Activated naive CD4-positive, alpha-beta T cell treated with anti-CD3 and anti-CD28 coated beads, Interleukin-2, amount 50 U/mL, for 72 hours (primary cell): ENCODE data around the gene PCBD1. TPM values are rescaled to one million over a fixed set of nuclear protein-coding genes. Genes with fewer than 3 reads are reported as not detected.

Experiments used
- ATAC-seq, 2 donors: fragments of 150-1000 bp; cut with Tn5 transposase; 2 replicates each; pipeline ENCODE4 v1.10.0; 2021; ENCODE audit warnings: mild to moderate bottlenecking in 2 of 2, moderate library complexity in 2 of 2
- DNase-seq, 2 donors: peaks; one replicate each; pipeline ENCODE4 v3.0.0; 2021 to 2022; ENCODE audit warnings: low spot score in 2 of 2
- H3K27ac Mint-ChIP-seq, 2 donors: one replicate each; pipeline ENCODE4 v1.8.0; 2022; ENCODE audit warnings: mild to moderate bottlenecking in 2 of 2, mixed read lengths in 2 of 2
- H3K36me3 Mint-ChIP-seq, 2 donors: one replicate each; pipeline ENCODE4 v1.8.0; 2022; ENCODE audit warnings: mixed read lengths in 2 of 2
- H3K9me3 Mint-ChIP-seq, 2 donors: one replicate each; pipeline ENCODE4 v1.8.0; 2022; ENCODE audit warnings: mixed read lengths in 2 of 2
- total RNA-seq, 2 donors: library from RNA; stranded (reverse); gene quantifications; one replicate each; pipeline ENCODE4 v1.2.3, GENCODE V29; 2022

The PCBD1 gene
- total RNA-seq, 2 donors from 2014 or later: 22.3 to 52.5 TPM

DNA sequence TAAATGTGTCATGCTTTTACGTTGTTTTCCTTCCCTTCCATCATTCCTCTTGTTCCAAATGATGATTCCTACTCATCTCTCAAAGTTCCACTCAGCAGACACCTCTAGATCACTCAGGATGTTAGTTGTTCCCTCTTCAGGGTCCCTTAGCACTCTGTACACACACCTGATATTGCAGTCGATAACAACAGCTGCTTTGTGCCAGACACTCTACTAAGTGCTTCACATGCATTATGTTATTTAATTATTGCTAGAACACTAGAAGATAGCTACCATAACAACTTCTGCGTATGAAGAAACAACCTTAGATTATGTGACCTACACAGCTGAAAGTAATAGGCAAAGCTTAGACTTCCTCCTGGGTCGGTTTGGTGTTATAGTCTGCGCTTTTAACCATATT is 29.6 kb downstream of the PCBD1 start:
- Mint-ChIP-seq H3K9me3 (no peaks in the 10 kb centered on the region), H3K27ac (no peak overlapping the region), H3K36me3 (peaks cover 13 to 21% of the 10 kb centered on the region in 2 donors)
- no peak for DNase-seq
- no peak for ATAC-seq

DNA sequence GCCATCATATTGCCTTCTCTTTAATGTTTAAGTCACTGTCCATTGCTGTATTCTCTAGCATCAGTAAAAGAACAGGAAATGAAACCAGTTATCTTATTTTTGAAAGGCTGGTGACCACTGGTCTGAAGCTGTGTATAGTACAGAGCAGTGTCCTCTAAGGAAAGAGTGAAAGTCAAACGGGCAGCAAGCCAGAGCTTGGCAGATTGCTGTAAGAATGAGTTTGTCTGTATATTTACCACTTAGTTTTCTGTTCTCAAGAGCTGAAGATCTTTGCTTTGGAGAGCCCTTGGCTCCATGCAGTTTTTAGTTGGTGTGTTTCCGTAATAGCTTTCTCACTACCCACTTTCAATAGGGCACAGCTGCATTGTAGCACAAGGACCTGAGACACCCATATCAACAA is 31.9 kb downstream of the PCBD1 start:
- Mint-ChIP-seq H3K9me3 (no peaks in the 10 kb centered on the region), H3K36me3 (peaks cover 6 to 16% of the 10 kb centered on the region in 2 donors), H3K27ac (no peak overlapping the region)
- ATAC-seq (no peak), DNase-seq (no peak)

DNA sequence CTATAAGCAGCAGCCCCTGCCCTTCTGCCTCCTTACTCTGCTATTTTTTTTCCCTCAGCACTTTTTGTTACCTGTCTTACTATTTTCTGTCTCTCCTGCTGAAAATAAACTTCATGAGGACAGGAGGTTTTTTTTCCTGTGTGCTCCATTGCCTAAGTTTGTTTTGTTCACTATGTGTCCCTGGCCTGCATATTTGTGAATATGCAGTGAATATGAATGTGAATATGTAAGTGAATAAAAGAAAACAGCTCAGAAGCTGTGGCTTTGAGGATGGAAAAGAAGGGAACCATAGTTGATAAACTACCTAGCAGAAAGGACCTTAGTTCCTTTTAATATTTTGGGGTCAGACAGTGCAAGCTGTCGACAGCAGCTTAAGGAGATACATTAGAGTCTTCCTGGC is 34.9 kb downstream of the PCBD1 start:
- Mint-ChIP-seq H3K36me3 (peaks cover 8 to 10% of the 10 kb centered on the region in 2 donors), H3K27ac (no peak overlapping the region), H3K9me3 (no peaks in the 10 kb centered on the region)
- ATAC-seq (no peak), DNase-seq (no peak)

DNA sequence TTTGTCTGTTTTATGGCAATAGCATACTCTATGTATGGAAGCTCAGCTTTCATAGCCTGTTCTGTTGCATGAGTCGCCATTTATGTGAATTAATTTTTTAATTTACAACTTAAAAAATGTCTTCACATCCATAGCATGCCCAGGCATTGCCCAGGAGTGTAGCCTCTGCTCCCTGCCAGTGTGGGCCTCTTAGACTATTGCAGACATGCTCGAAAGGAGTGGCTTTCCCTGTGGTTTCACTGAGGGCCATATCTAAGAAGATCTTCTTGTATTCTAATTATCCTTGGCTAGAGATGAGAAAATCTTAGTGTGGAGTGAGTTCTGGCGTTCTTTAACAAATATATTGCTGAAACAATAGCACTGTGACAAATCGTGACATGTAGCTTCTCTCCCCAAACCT is 35.3 kb downstream of the PCBD1 start:
- Mint-ChIP-seq H3K36me3 (peaks cover 8 to 10% of the 10 kb centered on the region in 2 donors), H3K9me3 (no peaks in the 10 kb centered on the region), H3K27ac (no peak overlapping the region)
- DNase-seq (no peak), ATAC-seq (no peak)

DNA sequence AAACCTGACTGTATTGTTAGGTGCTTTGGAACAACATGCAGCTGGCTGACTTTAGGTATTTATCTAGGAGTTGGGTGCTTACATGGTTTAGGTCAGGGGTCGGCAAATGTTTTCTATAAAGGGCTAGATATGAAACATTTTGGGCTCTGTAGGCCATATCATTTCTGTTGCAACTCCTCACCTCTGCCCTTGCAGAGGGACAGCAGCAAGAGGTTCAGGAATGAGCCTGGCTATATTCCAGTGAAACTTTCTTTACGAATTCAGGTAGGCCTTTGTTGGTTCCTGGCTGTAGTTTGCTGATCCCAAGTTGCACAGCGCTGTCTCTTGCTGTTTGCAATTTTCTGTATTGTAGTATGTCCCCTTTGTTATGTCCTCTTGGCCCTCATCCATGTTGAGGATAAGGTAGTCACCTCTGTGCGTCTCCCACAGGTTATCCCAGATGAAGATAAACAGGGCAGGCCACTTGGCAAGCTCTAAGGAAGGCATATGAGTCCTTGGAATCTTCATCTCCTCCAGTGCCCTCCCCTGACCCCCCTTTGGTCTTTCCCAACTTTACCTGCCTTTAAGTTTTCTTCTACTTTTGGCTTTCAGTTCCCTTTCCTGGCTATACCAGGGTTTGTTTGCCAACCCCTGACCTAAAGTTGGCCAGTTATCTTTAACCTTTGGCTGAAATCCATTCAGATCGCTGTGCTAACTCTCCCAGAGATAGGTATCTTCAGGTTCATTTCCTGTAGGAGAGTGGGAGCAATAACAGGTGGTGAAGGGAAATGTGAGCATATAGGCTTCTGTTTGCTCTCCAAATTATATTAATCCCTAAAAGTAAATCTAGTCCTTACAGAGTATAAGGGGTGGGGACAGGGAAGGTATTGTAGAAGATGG is 36.5 kb downstream of the PCBD1 start:
- Mint-ChIP-seq H3K36me3 (peaks cover 8 to 10% of the 10 kb centered on the region in 2 donors), H3K9me3 (no peaks in the 10 kb centered on the region), H3K27ac (peak overlapping the region in 1 of 2 donors; percentile 61)
- ATAC-seq: no peak
- no peak for DNase-seq

DNA sequence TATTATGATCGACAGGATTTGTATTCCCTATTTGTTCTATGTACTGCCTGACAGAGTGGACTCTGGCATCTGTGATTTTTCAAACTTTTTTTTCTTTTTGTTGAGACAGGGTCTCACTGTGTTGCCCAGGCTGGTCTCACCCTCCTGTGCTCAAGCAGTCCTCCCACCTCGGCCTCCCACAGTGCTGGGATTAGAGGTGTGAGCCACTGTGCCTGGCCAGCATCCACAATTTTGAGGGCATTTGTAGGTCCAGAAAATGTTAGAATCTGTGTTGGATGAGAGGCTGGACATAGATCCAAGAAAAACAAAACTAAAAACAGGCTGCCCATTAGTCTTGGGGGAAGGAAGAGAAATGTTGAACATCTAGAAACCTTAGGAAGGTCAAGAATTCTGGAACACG is 38.3 kb downstream of the PCBD1 start:
- no peak for ATAC-seq
- DNase-seq: no peak
- H3K9me3 Mint-ChIP-seq: no peaks in the 10 kb centered on the region
- no peak overlapping the region for H3K27ac Mint-ChIP-seq
- H3K36me3 Mint-ChIP-seq: peaks cover 8 to 10% of the 10 kb centered on the region in 2 donors

DNA sequence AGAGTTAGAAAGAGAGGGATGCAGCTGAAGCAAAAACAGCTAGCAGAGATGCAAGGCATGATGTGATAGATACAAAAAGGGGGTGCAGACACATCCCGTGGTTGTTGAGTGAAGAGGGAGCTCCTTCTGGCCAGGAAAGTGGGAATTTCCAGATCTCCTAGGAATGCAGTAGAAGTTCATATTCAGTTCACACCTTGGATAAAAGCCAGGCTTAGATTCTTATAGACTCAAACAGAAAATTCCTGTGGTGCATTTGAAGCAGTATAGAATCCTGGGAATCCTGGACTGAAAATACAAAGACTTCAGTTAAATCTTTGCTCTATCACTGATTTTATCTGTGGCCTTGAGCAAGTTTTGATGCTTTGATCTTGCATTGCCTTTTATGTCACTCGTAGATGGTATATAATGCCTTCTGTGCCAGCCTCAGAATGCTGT is 38.8 kb downstream of the PCBD1 start:
- peaks cover 8 to 10% of the 10 kb centered on the region in 2 donors for H3K36me3 Mint-ChIP-seq

DNA sequence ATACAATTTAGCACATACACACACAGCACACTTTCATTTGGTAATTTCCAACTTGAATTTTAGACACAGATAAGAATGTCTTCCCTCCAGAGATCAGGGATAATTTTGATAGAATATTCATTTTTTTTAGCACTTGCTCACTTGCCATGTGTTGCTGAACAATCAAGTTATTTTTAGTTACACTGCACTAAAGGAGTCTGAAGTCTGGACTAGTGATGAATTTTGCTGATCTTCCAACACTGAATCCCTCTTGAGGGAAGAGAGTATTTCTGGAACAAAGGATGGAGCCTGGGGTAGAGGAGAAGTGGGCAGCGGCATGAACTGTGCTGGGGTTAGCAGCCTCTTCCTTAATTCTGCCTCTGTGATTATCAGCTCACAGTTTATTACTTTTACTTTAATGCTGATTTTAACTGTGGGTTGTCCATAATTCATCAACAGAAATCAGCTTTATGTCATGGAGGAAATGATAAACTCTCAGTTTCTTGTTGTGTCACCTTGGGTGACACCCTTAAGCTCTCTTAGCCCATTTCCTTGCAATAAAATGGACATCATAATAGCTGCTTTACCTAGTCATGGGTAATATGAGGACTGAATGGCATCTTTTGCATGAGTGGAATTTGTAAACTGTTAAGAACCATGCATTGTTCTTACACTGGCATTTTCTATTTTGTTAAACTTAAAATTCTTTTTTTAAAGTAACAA is 40.6 kb downstream of the PCBD1 start:
- ATAC-seq: peak; percentile 83 to 85
- H3K27ac Mint-ChIP-seq: peak overlapping the region; percentile 2 to 9
- no peaks in the 10 kb centered on the region for H3K9me3 Mint-ChIP-seq
- peaks cover 8 to 10% of the 10 kb centered on the region in 2 donors for H3K36me3 Mint-ChIP-seq
- DNase-seq: no peak

More for the DNA sequence above, 38.8 kb downstream of the PCBD1 start:
- ATAC-seq (no peak), DNase-seq (no peak)
- no peak overlapping the region for H3K27ac Mint-ChIP-seq
- H3K9me3 Mint-ChIP-seq: no peaks in the 10 kb centered on the region

DNA sequence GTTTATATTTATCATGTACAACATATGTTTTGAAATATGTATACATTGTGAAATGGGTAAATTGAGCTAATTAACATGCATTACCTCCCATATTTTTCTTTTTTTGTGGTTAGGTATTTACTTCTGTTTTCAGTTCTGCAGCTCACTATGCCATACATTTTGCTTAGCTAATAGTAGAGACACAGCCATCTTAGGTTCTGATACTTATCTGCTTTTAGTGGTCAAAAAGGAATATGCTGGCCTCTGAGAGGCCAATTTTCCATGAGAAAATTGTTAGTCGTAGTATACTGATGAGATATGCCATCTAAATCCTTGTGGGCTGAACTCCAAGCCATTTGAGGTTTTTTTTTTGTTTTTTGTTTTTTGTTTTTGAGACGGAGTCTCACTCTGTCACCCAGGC is 41.6 kb downstream of the PCBD1 start:
- H3K36me3 Mint-ChIP-seq: peaks cover 13 to 15% of the 10 kb centered on the region in 2 donors

DNA sequence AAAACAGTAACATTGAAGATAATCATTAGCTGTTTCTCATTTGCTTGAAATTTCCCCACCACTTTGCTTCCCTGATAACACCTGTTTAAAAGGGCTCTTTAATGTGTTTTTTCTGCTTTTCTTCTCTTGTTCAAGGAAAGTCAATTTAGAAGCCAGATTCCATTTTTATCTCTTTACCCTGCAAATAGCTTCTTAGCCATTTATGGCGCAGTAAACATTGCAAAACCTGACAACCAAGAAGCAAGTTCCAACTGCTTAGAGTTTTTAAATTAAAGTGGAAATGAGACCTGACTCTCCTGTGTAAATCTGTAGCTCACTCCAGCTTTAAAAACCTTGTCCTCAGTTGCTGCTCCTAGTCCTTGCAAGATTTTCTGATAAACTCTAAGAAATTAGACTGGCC is 42.5 kb downstream of the PCBD1 start:
- ATAC-seq (no peak), DNase-seq (no peak)
- no peak overlapping the region for H3K27ac Mint-ChIP-seq
- no peaks in the 10 kb centered on the region for H3K9me3 Mint-ChIP-seq
- H3K36me3 Mint-ChIP-seq: peaks cover 15 to 19% of the 10 kb centered on the region in 2 donors

More for the DNA sequence above, 41.6 kb downstream of the PCBD1 start:
- H3K9me3 Mint-ChIP-seq: no peaks in the 10 kb centered on the region
- no peak for DNase-seq
- H3K27ac Mint-ChIP-seq: no peak overlapping the region
- no peak for ATAC-seq

DNA sequence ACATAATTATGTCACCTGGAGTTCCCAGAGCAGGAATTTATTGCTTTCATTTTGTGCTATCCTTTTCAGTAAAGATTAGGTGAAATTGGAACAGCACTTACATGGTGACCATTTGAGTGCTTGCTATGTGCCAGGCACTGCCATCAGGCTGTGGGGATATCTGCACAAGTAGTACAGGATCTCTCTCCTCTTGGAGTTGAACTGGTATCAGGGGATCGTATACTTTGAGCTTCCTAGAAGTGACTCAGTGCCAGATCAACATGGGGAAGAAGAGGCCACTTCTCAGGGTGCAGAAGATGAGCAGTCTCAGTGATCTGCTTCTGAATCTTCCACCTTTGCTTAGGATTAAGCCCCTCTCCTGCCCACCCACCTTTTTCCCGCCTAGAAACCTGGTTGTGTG is 43.1 kb downstream of the PCBD1 start:
- peak in 1 of 2 donors; percentile 16 for ATAC-seq
- DNase-seq: no peak
- Mint-ChIP-seq H3K27ac (peak overlapping the region in 1 of 2 donors; percentile 25), H3K9me3 (no peaks in the 10 kb centered on the region), H3K36me3 (peaks cover 17 to 21% of the 10 kb centered on the region in 2 donors)

DNA sequence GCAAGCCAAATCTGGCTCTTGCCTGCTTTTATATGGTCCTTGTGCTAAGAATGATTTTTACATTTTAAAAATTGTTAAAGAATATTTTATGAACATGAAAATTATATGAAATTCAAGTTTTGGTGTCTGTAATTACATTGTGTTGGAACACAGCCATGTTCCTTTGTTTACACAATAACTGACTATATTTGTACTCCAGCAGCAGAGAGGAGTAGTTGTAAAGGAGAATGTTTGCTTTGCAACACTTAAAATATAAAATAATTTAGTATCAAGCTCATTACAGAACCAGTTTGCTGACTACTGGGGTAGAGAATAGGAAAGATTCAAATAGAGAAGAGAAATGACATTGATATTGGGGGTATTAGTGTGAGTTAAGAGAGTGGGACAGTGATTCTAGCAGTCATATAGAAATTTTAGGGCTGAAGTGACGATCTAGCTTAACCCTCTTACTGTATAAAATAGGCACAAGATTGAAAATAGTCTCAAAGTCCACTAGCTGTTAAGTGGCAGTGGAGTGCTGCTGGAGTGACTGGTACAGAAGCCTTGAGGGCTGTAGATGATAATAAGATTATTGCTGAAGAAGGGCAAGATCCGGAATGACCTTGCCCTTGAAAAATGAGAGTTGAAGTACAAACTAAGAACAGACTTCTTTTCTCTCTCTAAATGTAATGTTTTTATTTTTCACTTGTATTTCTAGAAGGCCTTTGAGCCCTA is 44.4 kb downstream of the PCBD1 start:
- Mint-ChIP-seq H3K9me3 (no peaks in the 10 kb centered on the region), H3K27ac (no peak overlapping the region), H3K36me3 (peaks cover 13 to 24% of the 10 kb centered on the region in 2 donors)
- DNase-seq (no peak), ATAC-seq (no peak)

DNA sequence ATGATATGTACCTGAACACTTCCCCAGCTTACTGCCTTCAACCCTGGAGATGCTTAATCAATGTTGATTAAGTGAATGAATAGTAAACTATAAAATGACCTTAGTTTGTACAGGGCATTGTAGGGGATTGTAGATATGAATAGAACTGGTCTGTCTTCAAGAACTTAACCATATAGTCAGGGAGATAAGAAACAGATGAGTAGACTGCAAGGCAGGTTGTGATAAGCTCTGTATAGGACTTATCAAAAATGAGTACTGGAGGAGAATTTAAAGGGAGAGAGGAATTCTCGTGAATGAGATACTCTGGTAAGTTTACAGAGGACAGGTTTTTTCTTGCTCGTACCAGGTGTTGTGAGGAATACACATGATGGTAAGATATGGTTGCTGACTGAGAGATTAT is 45.0 kb downstream of the PCBD1 start:
- DNase-seq: no peak
- Mint-ChIP-seq H3K9me3 (no peaks in the 10 kb centered on the region), H3K27ac (no peak overlapping the region), H3K36me3 (peaks cover 13 to 22% of the 10 kb centered on the region in 2 donors)
- no peak for ATAC-seq

DNA sequence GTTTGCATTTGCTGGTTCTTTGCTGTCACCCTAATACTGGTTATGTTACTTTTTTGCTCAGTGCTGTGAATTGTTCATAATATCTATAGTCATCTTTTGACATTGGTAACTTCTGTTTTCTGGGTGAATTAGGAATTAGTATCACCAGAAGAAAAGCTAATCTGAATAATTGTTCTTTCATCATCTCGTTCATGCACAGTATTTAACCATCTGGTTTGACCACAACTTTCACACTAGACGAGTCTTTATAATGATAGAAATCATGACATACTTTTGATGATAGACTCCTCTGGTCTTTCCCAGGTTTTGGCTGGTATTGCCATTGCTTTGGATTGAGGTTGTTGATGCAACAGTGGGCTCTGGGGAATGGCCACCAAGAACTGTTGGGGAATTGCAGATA is 47.5 kb downstream of the PCBD1 start:
- ATAC-seq (peak; percentile 36 to 69), DNase-seq (no peak)
- Mint-ChIP-seq H3K27ac (peak overlapping the region in 1 of 2 donors; percentile 69), H3K36me3 (peaks cover 25 to 43% of the 10 kb centered on the region in 2 donors), H3K9me3 (no peaks in the 10 kb centered on the region)

DNA sequence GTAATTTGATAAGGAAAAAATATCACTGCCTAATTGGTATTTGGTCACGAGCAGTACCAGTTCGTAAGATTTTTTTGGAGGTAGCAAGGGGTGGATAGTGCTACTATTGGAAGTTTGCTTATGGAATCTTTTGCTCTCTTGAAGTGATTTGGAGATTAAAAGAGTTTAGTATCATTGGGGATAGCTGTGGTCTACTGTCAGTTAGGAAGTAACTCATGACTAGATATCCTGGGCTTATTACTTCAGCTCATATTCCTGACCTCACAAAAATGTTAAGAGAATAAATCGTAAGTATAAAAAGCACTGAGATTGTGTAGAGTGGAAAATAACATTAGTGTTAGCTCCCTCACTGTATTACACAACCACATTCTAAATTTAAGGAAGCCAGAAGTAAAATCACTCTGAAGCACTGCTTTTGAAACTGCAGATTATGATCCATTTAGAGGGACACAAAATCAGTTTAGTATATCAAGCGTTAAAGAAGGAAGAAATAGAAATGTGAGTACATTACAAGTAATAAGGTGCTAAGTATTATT is 50.0 kb downstream of the PCBD1 start:
- ATAC-seq (no peak), DNase-seq (no peak)
- Mint-ChIP-seq H3K9me3 (no peaks in the 10 kb centered on the region), H3K27ac (no peak overlapping the region), H3K36me3 (peaks cover 40 to 54% of the 10 kb centered on the region in 2 donors)

DNA sequence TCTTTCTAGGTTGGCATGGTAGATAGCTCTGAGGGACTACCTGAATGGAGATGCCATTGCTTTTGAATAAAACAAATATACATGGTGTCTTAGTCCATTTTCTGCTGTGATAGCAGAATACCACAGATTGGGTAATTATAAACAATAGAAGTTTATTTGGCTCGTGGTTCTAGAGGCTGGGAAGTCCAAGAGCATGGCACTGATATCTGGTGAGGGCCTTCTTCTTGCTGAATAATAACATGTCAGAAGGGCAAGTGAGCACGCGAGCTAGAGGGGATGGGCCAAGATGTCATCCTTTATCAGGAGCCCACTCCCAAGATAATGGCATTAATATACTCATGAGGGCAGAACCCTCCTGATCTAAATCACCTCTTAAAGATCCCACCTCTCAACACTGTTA is 50.7 kb downstream of the PCBD1 start:
- Mint-ChIP-seq H3K27ac (no peak overlapping the region), H3K36me3 (peaks cover 40 to 54% of the 10 kb centered on the region in 2 donors), H3K9me3 (no peaks in the 10 kb centered on the region)
- ATAC-seq: no peak
- DNase-seq: no peak
